B cell (primary cell): ENCODE data around the gene ANGEL2. TPM values are rescaled to one million over a fixed set of nuclear protein-coding genes. Genes with fewer than 3 reads are reported as not detected.

Experiments
- ATAC-seq: fragments of 200-7000 bp; cut with Tn5 transposase; one replicate; pipeline ENCODE4 v1.10.0; 2021; ENCODE audit warnings: low read depth, mild to moderate bottlenecking, moderate number of reproducible peaks, moderate library complexity
- CTCF ChIA-PET: fragments of 350-600 bp; sonication (Branson Sonifier 250); formaldehyde crosslinking; loops from one replicate; lab custom pipeline; 2021; ENCODE audit warnings: antibody characterized with exemption, inconsistent platforms; lab: Charles Lee
- POLR2A ChIA-PET: fragments of 350-600 bp; sonication (Branson Sonifier 250); formaldehyde crosslinking; loops from one replicate; lab custom pipeline; 2021; ENCODE audit warnings: antibody characterized with exemption; lab: Charles Lee
- DNase-seq: peaks from one replicate; pipeline ENCODE4 v3.0.0; 2013
- H2AFZ ChIP-seq: 2 replicates; pipeline ENCODE4 v1.6.1; 2012; ENCODE audit warnings: mild to moderate bottlenecking, low read depth, low read length; ENCODE audit not compliant: insufficient read depth, poor library complexity, severe bottlenecking
- H3K27ac ChIP-seq, 2 donors: 1 replicate in 1 of 2; 2 replicates in 1 of 2; pipeline ENCODE4 v1.5.1; 2012 to 2013; ENCODE audit warnings: low read length in 2 of 2, mild to moderate bottlenecking in 2 of 2, moderate library complexity in 1 of 2
- H3K27me3 ChIP-seq, 4 experiments: fragments of 200-600 bp in 1 of 4; sonication (generic) in 1 of 4; replicated peaks in 1 of 4; 1 replicate in 2 of 4; 2 replicates in 2 of 4; pipeline versions ENCODE4 v1.6.1 to v1.7.0; 2013 to 2016; ENCODE audit warnings: low read length in 3 of 4, mild to moderate bottlenecking in 2 of 4, mixed read lengths in 1 of 4, moderate library complexity in 1 of 4; ENCODE audit not compliant: insufficient read depth in 4 of 4, control insufficient read depth in 3 of 4; ENCODE audit errors: control extremely low read depth in 1 of 4
- H3K36me3 ChIP-seq, 2 experiments: replicated peaks in 1 of 2; 1 replicate in 1 of 2; 2 replicates in 1 of 2; pipeline versions ENCODE4 v1.6.1 to v1.7.1; 2013; ENCODE audit warnings: low read length in 1 of 2; ENCODE audit not compliant: insufficient read depth in 2 of 2, control insufficient read depth in 1 of 2; ENCODE audit errors: control extremely low read depth in 1 of 2, extremely low read depth in 1 of 2
- H3K4me1 ChIP-seq, 2 donors: fragments of 200-600 bp in 1 of 2; sonication (generic) in 1 of 2; 1 replicate in 1 of 2; 2 replicates in 1 of 2; pipeline versions ENCODE4 v1.5.1 to v1.6.1; 2013 to 2017; ENCODE audit warnings: low read length in 2 of 2; ENCODE audit not compliant: control insufficient read depth in 2 of 2, insufficient read depth in 2 of 2
- H3K4me2 ChIP-seq: replicated peaks from 2 replicates; pipeline ENCODE3; 2012; ENCODE audit warnings: mild to moderate bottlenecking, low read depth, low read length; ENCODE audit not compliant: poor library complexity, severe bottlenecking
- H3K4me3 ChIP-seq, 5 experiments: fragments of 200-600 bp in 1 of 5; sonication (generic) in 1 of 5; 1 replicate in 3 of 5; 2 replicates in 2 of 5; pipeline versions ENCODE4 v1.5.1 to v1.7.0; 2011 to 2016; ENCODE audit warnings: low read length in 4 of 5, mild to moderate bottlenecking in 4 of 5, low read depth in 2 of 5, control low read depth in 1 of 5, moderate library complexity in 1 of 5; ENCODE audit not compliant: insufficient read depth in 1 of 5; ENCODE audit errors: control extremely low read depth in 1 of 5, extremely low read depth in 1 of 5
- H3K79me2 ChIP-seq: fragments of 200-600 bp; sonication (generic); one replicate; pipeline ENCODE4 v1.6.0; 2016; ENCODE audit warnings: low read length; ENCODE audit not compliant: control insufficient read depth, insufficient read depth
- H3K9ac ChIP-seq: fragments of 200-600 bp; sonication (generic); 2 replicates; pipeline ENCODE4 v1.6.1; 2017; ENCODE audit warnings: mild to moderate bottlenecking, low read length, moderate library complexity
- H3K9me3 ChIP-seq, 3 donors: one replicate each; pipeline versions ENCODE4 v1.6.1 to v1.7.1; 2013; ENCODE audit warnings: low read length in 2 of 3; ENCODE audit not compliant: control insufficient read depth in 2 of 3, insufficient read depth in 1 of 3; ENCODE audit errors: control extremely low read depth in 1 of 3
- H4K20me1 ChIP-seq: 2 replicates; pipeline ENCODE4 v1.6.0; 2012; ENCODE audit warnings: mild to moderate bottlenecking, low read length; ENCODE audit not compliant: insufficient read depth, control insufficient read depth, poor library complexity, severe bottlenecking
- H3K27ac Mint-ChIP-seq: one replicate; pipeline ENCODE4 v1.8.0; 2021; ENCODE audit warnings: mixed read lengths
- H3K27me3 Mint-ChIP-seq: one replicate; pipeline ENCODE4 v1.8.0; 2021; ENCODE audit warnings: mixed read lengths
- H3K4me1 Mint-ChIP-seq: one replicate; pipeline ENCODE4 v1.8.0; 2021; ENCODE audit warnings: mixed read lengths
- H3K4me3 Mint-ChIP-seq: one replicate; pipeline ENCODE4 v1.8.0; 2021; ENCODE audit warnings: mixed read lengths
- H3K9me3 Mint-ChIP-seq: one replicate; pipeline ENCODE4 v1.8.0; 2022; ENCODE audit warnings: mixed read lengths; ENCODE audit not compliant: insufficient read depth
- EZH2 ChIP-seq: IDR thresholded peaks from 2 replicates; pipeline ENCODE4 v1.6.1; 2012; ENCODE audit warnings: borderline replicate concordance, low read depth, mild to moderate bottlenecking, moderate library complexity, low read length; ENCODE audit not compliant: insufficient read depth, poor library complexity, severe bottlenecking
- WGBS: methylation state at CpG from one replicate; pipeline ENCODE4 v1.1.5; 2013; ENCODE audit warnings: missing lambda C conversion rate; ENCODE audit not compliant: insufficient coverage; 5-methylcytosine and 5-hydroxymethylcytosine counted together
- intact Hi-C: fragments of 100-400 bp; cut with micrococcal nuclease; formaldehyde crosslinking; loops from one replicate; pipeline ENCODE4 v1.10.0; 2022
- polyA plus RNA-seq: library from polyadenylated mRNA; depleted of rRNA; stranded (reverse); fragments of >200 nt; gene quantifications from 2 replicates; pipeline ENCODE4 v1.2.3, GENCODE V29; 2012
- total RNA-seq, 2 donors: library from RNA; stranded (reverse); fragments of 120-200 nt in 1 of 2; gene quantifications; 1 replicate in 1 of 2; 2 replicates in 1 of 2; pipeline versions ENCODE4 v1.2.3 to v1.2.4, GENCODE V29; 2013 to 2022
- TF ChIP-seq, protein P1 (sequence below): fragments of 200-600 bp; IDR thresholded peaks from one replicate; pipeline ENCODE4 v1.8.0; 2022; ENCODE audit warnings: antibody characterized with exemption, mild to moderate bottlenecking

Gene ANGEL2
- total and polyA plus RNA-seq, 2 donors (not counting 1 experiment from before 2014, with no cell fraction given): 25.2 to 94.2 TPM

DNA sequence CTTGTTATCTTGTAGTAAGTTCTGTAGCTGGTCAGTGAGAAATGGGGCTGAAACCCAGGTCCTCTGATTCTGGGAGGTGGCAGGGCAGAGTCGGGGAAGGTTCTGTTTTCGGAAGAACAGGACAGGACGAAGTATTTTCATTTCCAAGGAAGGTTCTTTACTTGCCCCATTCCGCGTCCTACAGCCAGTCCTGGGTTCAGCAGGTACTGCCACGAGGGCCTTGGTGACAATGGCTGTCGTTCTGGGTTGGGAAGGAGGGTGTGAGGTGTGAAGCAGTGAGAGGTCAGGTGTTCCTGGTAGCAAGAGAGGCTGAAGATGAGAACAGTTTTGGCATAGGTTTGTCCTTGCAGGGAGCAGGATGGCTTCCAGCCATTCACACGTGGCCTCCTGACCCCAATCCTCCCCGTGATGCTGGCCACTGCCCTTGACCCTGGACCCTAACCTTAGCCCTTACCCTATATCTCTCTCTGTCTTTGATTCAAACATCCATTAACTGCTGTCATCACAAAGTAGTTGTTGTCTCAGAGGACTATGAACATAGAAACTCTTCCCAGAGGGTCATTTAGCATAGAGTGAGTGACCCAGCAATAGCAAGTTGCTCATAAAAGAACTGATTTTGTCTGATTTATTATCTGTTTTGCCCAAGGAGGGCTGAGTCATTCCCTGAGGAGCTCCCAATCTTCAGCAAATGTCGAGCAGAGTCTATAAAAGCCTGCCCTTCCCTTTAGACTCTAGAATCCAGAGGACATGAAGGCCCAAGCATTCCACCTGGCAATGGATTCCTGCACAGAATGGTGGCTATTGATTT lies 40.4 kb downstream of the ANGEL2 start:
- H3K4me3 Mint-ChIP-seq: no peak overlapping the region
- no peak overlapping the region for H3K27ac ChIP-seq
- no peaks in the 10 kb centered on the region for H4K20me1 ChIP-seq
- no peaks in the 10 kb centered on the region for H3K27me3 Mint-ChIP-seq
- ATAC-seq (no peak), DNase-seq (no peak)
- no peaks in the 10 kb centered on the region for H3K9me3 Mint-ChIP-seq
- no peak overlapping the region for H3K27ac Mint-ChIP-seq
- WGBS: 94% methylated on average over 8 of the region's 10 CpGs
- H3K27me3 ChIP-seq: no peaks in the 10 kb centered on the region
- intact Hi-C loops: no loop called here
- no peak overlapping the region for H2AFZ ChIP-seq
- TF ChIP-seq, protein P1, sequence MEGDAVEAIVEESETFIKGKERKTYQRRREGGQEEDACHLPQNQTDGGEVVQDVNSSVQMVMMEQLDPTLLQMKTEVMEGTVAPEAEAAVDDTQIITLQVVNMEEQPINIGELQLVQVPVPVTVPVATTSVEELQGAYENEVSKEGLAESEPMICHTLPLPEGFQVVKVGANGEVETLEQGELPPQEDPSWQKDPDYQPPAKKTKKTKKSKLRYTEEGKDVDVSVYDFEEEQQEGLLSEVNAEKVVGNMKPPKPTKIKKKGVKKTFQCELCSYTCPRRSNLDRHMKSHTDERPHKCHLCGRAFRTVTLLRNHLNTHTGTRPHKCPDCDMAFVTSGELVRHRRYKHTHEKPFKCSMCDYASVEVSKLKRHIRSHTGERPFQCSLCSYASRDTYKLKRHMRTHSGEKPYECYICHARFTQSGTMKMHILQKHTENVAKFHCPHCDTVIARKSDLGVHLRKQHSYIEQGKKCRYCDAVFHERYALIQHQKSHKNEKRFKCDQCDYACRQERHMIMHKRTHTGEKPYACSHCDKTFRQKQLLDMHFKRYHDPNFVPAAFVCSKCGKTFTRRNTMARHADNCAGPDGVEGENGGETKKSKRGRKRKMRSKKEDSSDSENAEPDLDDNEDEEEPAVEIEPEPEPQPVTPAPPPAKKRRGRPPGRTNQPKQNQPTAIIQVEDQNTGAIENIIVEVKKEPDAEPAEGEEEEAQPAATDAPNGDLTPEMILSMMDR: no peak
- no peak for TF ChIP-seq EZH2
- no peak overlapping the region for H3K4me2 ChIP-seq
- no peaks in the 10 kb centered on the region for H3K79me2 ChIP-seq
- ChIA-PET CTCF (no interaction called here), POLR2A (no interaction called here)
- H3K4me1 ChIP-seq: peaks cover 0 to 4% of the 10 kb centered on the region in 2 donors
- no peak overlapping the region for H3K9ac ChIP-seq
- no peak overlapping the region for H3K4me3 ChIP-seq
- peaks cover 1% of the 10 kb centered on the region for H3K4me1 Mint-ChIP-seq
- H3K9me3 ChIP-seq: no peaks in the 10 kb centered on the region
- no peaks in the 10 kb centered on the region for H3K36me3 ChIP-seq

- H3K9ac ChIP-seq: no peak overlapping the region
- Mint-ChIP-seq H3K27me3 (no peaks in the 10 kb centered on the region), H3K9me3 (no peaks in the 10 kb centered on the region), H3K4me3 (no peak overlapping the region), H3K4me1 (peaks cover 1% of the 10 kb centered on the region), H3K27ac (no peak overlapping the region)
- TF ChIP-seq, protein P1: no peak
- TF ChIP-seq EZH2: no peak
- H3K4me3 ChIP-seq: no peak overlapping the region
- no peaks in the 10 kb centered on the region for H3K9me3 ChIP-seq
- WGBS: 100% methylated on average over 1 of the region's 6 CpGs
- ATAC-seq: no peak
- H3K27ac ChIP-seq: no peak overlapping the region
- H3K79me2 ChIP-seq: no peaks in the 10 kb centered on the region
- intact Hi-C loops: no loop called here
- peaks cover 0 to 1% of the 10 kb centered on the region in 2 donors for H3K4me1 ChIP-seq
- no peaks in the 10 kb centered on the region for H3K27me3 ChIP-seq
- ChIA-PET POLR2A (no interaction called here), CTCF (no interaction called here)
- no peak overlapping the region for H3K4me2 ChIP-seq
- no peaks in the 10 kb centered on the region for H4K20me1 ChIP-seq
- no peaks in the 10 kb centered on the region for H3K36me3 ChIP-seq
- no peak for DNase-seq
- H2AFZ ChIP-seq: no peak overlapping the region
These were observed 41.0 kb downstream of the ANGEL2 start for GRCh38 chr1:212974711-212975110.
